HCT116 (cell line): ENCODE results near the gene IL11RA.

Experiments used
- ELF1 ChIP-seq: IDR thresholded peaks from 2 replicates; pipeline ENCODE4 v1.6.1; 2012; ENCODE audit warnings: low read depth, borderline replicate concordance
- EZH2 ChIP-seq: fragments of 200-600 bp; sonication (generic); IDR thresholded peaks from 2 replicates; pipeline ENCODE4 v1.6.1; 2017; ENCODE audit warnings: antibody characterized with exemption, mixed run types
- FOSL1 ChIP-seq: IDR thresholded peaks from 2 replicates; pipeline ENCODE4 v1.6.1; 2012; ENCODE audit warnings: low read depth
- POLR2A ChIP-seq: IDR thresholded peaks from 2 replicates; pipeline ENCODE4 v1.7.0; 2011; ENCODE audit warnings: borderline replicate concordance; ENCODE audit not compliant: insufficient read depth, insufficient read length; ENCODE audit errors: extremely low read depth
- POLR2AphosphoS5 ChIP-seq: IDR thresholded peaks from 2 replicates; pipeline ENCODE4 v1.6.1; 2011; ENCODE audit warnings: mild to moderate bottlenecking, low read depth, low read length, moderate library complexity
- RAD21 ChIP-seq: IDR thresholded peaks from 2 replicates; pipeline ENCODE4 v1.6.1; 2012; ENCODE audit warnings: low read depth, mild to moderate bottlenecking
- SIN3A ChIP-seq: IDR thresholded peaks from 2 replicates; pipeline ENCODE4 v1.6.1; 2012; ENCODE audit warnings: low read depth
- TCF7L2 ChIP-seq: IDR thresholded peaks from 2 replicates; pipeline ENCODE4 v1.7.0; 2011; ENCODE audit warnings: borderline replicate concordance, inconsistent platforms; ENCODE audit not compliant: insufficient read depth, insufficient read length; ENCODE audit errors: extremely low read depth
- ZNF274 ChIP-seq: fragments of 200-500 bp; sonication (Bioruptor generic); IDR thresholded peaks from 2 replicates; pipeline ENCODE4 v1.6.1; 2014; ENCODE audit warnings: mild to moderate bottlenecking, low read depth, low read length, inconsistent platforms
- TF ChIP-seq, protein P1 (sequence below), 3 experiments: fragments of 200-600 bp in 1 of 3; sonication (generic) in 1 of 3; IDR thresholded peaks in 2 of 3; conservative IDR thresholded peaks in 1 of 3; 2 replicates each; pipeline ENCODE4 v1.5.1; 2012 to 2017; ENCODE audit warnings: low read depth in 2 of 3, low read length in 2 of 3, antibody characterized with exemption in 1 of 3, borderline replicate concordance in 1 of 3, control low read depth in 1 of 3, mild to moderate bottlenecking in 1 of 3, mixed read lengths in 1 of 3, mixed run types in 1 of 3, moderate library complexity in 1 of 3; ENCODE audit not compliant: insufficient read depth in 1 of 3
- TF ChIP-seq, protein P2 (sequence below): IDR thresholded peaks from 2 replicates; pipeline ENCODE4 v1.6.1; 2012; ENCODE audit warnings: low read depth
- TF ChIP-seq, protein P3 (sequence below): IDR thresholded peaks from 2 replicates; pipeline ENCODE4 v1.6.1; 2012

DNA sequence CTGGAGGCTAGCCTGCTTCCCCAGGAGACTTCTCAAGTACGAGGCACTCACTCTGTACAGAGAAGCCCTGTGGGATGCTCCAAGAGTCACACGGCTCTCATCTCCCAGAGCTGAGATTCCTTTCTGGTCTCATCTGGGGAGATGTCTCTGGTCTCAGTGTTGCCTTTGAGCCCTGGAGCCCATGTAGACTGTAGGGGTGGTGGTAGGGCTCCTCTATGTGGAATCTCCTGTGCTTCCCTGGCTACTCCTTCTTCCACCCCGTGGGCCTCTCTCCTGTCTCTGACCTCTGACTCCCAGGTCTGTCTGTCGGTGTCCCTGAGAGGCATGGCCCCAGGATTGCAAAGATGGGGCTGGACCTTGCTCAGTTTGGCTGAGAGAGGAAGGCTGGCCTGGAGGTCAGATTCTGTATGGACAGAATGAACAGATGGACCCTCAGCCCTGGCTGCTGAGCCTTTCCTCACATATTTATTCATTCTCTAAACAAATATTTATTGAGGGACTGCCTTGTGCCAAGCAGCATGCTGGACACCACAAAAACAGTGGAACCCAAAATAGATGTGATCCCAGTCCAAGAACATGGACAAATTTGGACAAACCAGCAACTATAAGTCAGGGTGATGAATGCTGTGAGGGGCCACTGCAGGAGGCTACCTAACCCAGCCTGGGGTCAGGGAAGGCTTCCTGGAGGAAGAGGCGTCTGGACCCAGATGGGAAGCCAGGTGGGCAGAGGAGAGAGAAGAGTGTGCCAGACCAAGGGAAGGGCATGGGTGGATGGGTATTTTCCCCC, 36.5 kb downstream of the IL11RA start:
- TF ChIP-seq POLR2A (no peak), FOSL1 (no peak), TCF7L2 (no peak), SIN3A (no peak), ELF1 (no peak), POLR2AphosphoS5 (no peak), EZH2 (no peak), ZNF274 (no peak), RAD21 (no peak)
- TF ChIP-seq, protein P1, sequence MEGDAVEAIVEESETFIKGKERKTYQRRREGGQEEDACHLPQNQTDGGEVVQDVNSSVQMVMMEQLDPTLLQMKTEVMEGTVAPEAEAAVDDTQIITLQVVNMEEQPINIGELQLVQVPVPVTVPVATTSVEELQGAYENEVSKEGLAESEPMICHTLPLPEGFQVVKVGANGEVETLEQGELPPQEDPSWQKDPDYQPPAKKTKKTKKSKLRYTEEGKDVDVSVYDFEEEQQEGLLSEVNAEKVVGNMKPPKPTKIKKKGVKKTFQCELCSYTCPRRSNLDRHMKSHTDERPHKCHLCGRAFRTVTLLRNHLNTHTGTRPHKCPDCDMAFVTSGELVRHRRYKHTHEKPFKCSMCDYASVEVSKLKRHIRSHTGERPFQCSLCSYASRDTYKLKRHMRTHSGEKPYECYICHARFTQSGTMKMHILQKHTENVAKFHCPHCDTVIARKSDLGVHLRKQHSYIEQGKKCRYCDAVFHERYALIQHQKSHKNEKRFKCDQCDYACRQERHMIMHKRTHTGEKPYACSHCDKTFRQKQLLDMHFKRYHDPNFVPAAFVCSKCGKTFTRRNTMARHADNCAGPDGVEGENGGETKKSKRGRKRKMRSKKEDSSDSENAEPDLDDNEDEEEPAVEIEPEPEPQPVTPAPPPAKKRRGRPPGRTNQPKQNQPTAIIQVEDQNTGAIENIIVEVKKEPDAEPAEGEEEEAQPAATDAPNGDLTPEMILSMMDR (IDR thresholded peaks at IDR 0.05 in 2 of 3, conservative IDR thresholded peaks at IDR 0.05 in 1 of 3; ENCODE audit: borderline replicate concordance in 1 of 3, insufficient read depth in 1 of 3, low read depth in 2 of 3, low read length in 2 of 3) = no peak
- TF ChIP-seq, protein P2, sequence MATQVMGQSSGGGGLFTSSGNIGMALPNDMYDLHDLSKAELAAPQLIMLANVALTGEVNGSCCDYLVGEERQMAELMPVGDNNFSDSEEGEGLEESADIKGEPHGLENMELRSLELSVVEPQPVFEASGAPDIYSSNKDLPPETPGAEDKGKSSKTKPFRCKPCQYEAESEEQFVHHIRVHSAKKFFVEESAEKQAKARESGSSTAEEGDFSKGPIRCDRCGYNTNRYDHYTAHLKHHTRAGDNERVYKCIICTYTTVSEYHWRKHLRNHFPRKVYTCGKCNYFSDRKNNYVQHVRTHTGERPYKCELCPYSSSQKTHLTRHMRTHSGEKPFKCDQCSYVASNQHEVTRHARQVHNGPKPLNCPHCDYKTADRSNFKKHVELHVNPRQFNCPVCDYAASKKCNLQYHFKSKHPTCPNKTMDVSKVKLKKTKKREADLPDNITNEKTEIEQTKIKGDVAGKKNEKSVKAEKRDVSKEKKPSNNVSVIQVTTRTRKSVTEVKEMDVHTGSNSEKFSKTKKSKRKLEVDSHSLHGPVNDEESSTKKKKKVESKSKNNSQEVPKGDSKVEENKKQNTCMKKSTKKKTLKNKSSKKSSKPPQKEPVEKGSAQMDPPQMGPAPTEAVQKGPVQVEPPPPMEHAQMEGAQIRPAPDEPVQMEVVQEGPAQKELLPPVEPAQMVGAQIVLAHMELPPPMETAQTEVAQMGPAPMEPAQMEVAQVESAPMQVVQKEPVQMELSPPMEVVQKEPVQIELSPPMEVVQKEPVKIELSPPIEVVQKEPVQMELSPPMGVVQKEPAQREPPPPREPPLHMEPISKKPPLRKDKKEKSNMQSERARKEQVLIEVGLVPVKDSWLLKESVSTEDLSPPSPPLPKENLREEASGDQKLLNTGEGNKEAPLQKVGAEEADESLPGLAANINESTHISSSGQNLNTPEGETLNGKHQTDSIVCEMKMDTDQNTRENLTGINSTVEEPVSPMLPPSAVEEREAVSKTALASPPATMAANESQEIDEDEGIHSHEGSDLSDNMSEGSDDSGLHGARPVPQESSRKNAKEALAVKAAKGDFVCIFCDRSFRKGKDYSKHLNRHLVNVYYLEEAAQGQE = no peak
- TF ChIP-seq, protein P3, sequence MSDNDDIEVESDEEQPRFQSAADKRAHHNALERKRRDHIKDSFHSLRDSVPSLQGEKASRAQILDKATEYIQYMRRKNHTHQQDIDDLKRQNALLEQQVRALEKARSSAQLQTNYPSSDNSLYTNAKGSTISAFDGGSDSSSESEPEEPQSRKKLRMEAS = no peak
